GM23338 (cell line): ENCODE measurements around the gene ARL6IP4. TPM values are rescaled to one million over a fixed set of nuclear protein-coding genes. Genes with fewer than 3 reads are reported as not detected.

Experiments used
- ATAC-seq: fragments of 200-7000 bp; cut with Tn5 transposase; 3 replicates; pipeline ENCODE4 v1.9.1; 2020
- DNase-seq: peaks from one replicate; pipeline ENCODE4 v3.0.0-alpha.2; 2015; ENCODE audit warnings: low spot score
- H2AFZ ChIP-seq: fragments of 200-600 bp; sonication (generic); 2 replicates; pipeline ENCODE4 v1.8.0; 2016; ENCODE audit warnings: antibody characterized with exemption, mild to moderate bottlenecking, moderate library complexity
- H3F3A ChIP-seq: fragments of 200-600 bp; sonication (generic); replicated peaks from 2 replicates; pipeline ENCODE4 v1.8.0; 2017; ENCODE audit warnings: antibody characterized with exemption, mixed run types, low read depth
- H3K27ac ChIP-seq: fragments of 200-600 bp; sonication (generic); 2 replicates; pipeline ENCODE4 v1.6.1; 2016; ENCODE audit warnings: low read depth
- H3K27me3 ChIP-seq: fragments of 200-600 bp; sonication (generic); 2 replicates; pipeline ENCODE4 v1.8.0; 2016; ENCODE audit warnings: mild to moderate bottlenecking, mixed run types, moderate library complexity; ENCODE audit not compliant: insufficient read depth
- H3K36me3 ChIP-seq: fragments of 200-600 bp; sonication (generic); 2 replicates; pipeline ENCODE4 v1.8.0; 2016; ENCODE audit warnings: mild to moderate bottlenecking; ENCODE audit not compliant: insufficient read depth
- H3K4me1 ChIP-seq: fragments of 200-600 bp; sonication (generic); 2 replicates; pipeline ENCODE4 v1.8.0; 2016; ENCODE audit warnings: mild to moderate bottlenecking, moderate library complexity; ENCODE audit not compliant: insufficient read depth
- H3K4me2 ChIP-seq: fragments of 200-600 bp; sonication (generic); 2 replicates; pipeline ENCODE4 v1.7.1; 2017; ENCODE audit warnings: mixed run types
- H3K4me3 ChIP-seq: fragments of 200-600 bp; sonication (generic); 2 replicates; pipeline ENCODE4 v1.6.1; 2016; ENCODE audit warnings: mixed run types
- H3K79me2 ChIP-seq: fragments of 200-600 bp; sonication (generic); replicated peaks from 2 replicates; pipeline ENCODE4 v1.8.0; 2017; ENCODE audit warnings: mild to moderate bottlenecking; ENCODE audit not compliant: insufficient read depth
- H3K9me2 ChIP-seq: fragments of 200-600 bp; sonication (generic); 2 replicates; pipeline ENCODE4 v1.8.0; 2017; ENCODE audit not compliant: insufficient read depth
- H4K20me1 ChIP-seq: fragments of 200-600 bp; sonication (generic); replicated peaks from 2 replicates; pipeline ENCODE4 v1.8.0; 2017; ENCODE audit warnings: mild to moderate bottlenecking; ENCODE audit not compliant: insufficient read depth
- H3K27ac Mint-ChIP-seq: 2 replicates; pipeline ENCODE4 v1.8.0; 2020; ENCODE audit warnings: inconsistent platforms, mild to moderate bottlenecking, moderate library complexity, mixed read lengths
- H3K27me3 Mint-ChIP-seq: 3 replicates; pipeline ENCODE4 v1.8.0; 2022; ENCODE audit warnings: low read depth, mild to moderate bottlenecking, moderate library complexity, mixed read lengths, inconsistent platforms; ENCODE audit not compliant: insufficient read depth, poor library complexity
- H3K36me3 Mint-ChIP-seq: 3 replicates; pipeline ENCODE4 v1.8.0; 2021; ENCODE audit warnings: low read depth, mild to moderate bottlenecking, inconsistent platforms, moderate library complexity, mixed read lengths
- H3K4me1 Mint-ChIP-seq: 3 replicates; pipeline ENCODE4 v1.8.0; 2020; ENCODE audit warnings: mild to moderate bottlenecking, inconsistent platforms, mixed read lengths
- H3K4me3 Mint-ChIP-seq: 3 replicates; pipeline ENCODE4 v1.8.0; 2021; ENCODE audit warnings: moderate library complexity, mild to moderate bottlenecking, inconsistent platforms, mixed read lengths
- H3K9me3 Mint-ChIP-seq: 3 replicates; pipeline ENCODE4 v1.8.0; 2020; ENCODE audit warnings: moderate library complexity, mild to moderate bottlenecking, inconsistent platforms, mixed read lengths
- CREB1 ChIP-seq: fragments of 250-450 bp; sonication (Bioruptor Pico); IDR thresholded peaks from 2 replicates; pipeline ENCODE4 v1.5.0; 2020; ENCODE audit warnings: low read depth, mild to moderate bottlenecking, moderate library complexity
- EZH2 ChIP-seq: fragments of 200-600 bp; sonication (generic); IDR thresholded peaks from one replicate; pipeline ENCODE4 v1.8.0; 2017; ENCODE audit warnings: antibody characterized with exemption, mild to moderate bottlenecking, low read depth; ENCODE audit not compliant: unreplicated experiment
- EZH2phosphoT487 ChIP-seq: fragments of 200-600 bp; sonication (generic); IDR thresholded peaks from one replicate; pipeline ENCODE4 v1.8.1; 2018; ENCODE audit warnings: antibody characterized with exemption; ENCODE audit not compliant: unreplicated experiment
- JUNB ChIP-seq: IDR thresholded peaks from one replicate; pipeline ENCODE4 v1.6.1; 2016; ENCODE audit warnings: antibody characterized with exemption; ENCODE audit not compliant: unreplicated experiment
- NANOG ChIP-seq: IDR thresholded peaks from 2 replicates; pipeline ENCODE4 v1.6.1; 2016; ENCODE audit warnings: antibody characterized with exemption, borderline replicate concordance
- STAT1 ChIP-seq: IDR thresholded peaks from one replicate; pipeline ENCODE4 v1.6.1; 2016; ENCODE audit warnings: antibody characterized with exemption; ENCODE audit not compliant: unreplicated experiment
- ZNF114 ChIP-seq: fragments of 250-450 bp; sonication (Bioruptor Pico); IDR thresholded peaks from 2 replicates; pipeline ENCODE4 v1.5.0; 2020; ENCODE audit warnings: mild to moderate bottlenecking, moderate library complexity
- polyA plus RNA-seq: library from polyadenylated mRNA; unstranded; fragments of >200 nt; fragmentation: Nextera tagmentation; extraction: Ambion mirVana; gene quantifications from 2 replicates; pipeline ENCODE4 v1.2.1, GENCODE V29; 2016
- total RNA-seq: library from RNA; depleted of rRNA; stranded (reverse); fragments of >200 nt; shearing (Covaris generic); gene quantifications from 2 replicates; pipeline ENCODE4 v1.2.3, GENCODE V29; 2014
- TF ChIP-seq, protein P1 (sequence below): IDR thresholded peaks from one replicate; pipeline ENCODE4 v1.6.1; 2018; ENCODE audit warnings: antibody characterized with exemption; ENCODE audit not compliant: unreplicated experiment
- TF ChIP-seq, protein P2 (sequence below): fragments of 250-450 bp; sonication (Bioruptor Pico); IDR thresholded peaks from 2 replicates; pipeline ENCODE4 v1.5.0; 2020; ENCODE audit warnings: mild to moderate bottlenecking, moderate library complexity

The ARL6IP4 gene
- total and polyA plus RNA-seq, 2 experiments from 2014 or later = 85.5 to 169 TPM

GRCh38 chr12:122935318-122935717, 45.2 kb upstream of the ARL6IP4 start:
- no peak overlapping the region for H3K4me3 Mint-ChIP-seq
- Histone ChIP-seq H3F3A (no peaks in the 10 kb centered on the region), H3K4me3 (no peak overlapping the region), H3K79me2 (no peaks in the 10 kb centered on the region), H3K27me3 (no peaks in the 10 kb centered on the region), H3K9me2 (no peaks in the 10 kb centered on the region), H4K20me1 (no peaks in the 10 kb centered on the region), H3K4me1 (no peaks in the 10 kb centered on the region), H3K36me3 (no peaks in the 10 kb centered on the region), H3K4me2 (no peak overlapping the region), H3K27ac (no peak overlapping the region), H2AFZ (no peak overlapping the region)
- peaks cover 5% of the 10 kb centered on the region for H3K27me3 Mint-ChIP-seq
- no peaks in the 10 kb centered on the region for H3K4me1 Mint-ChIP-seq
- ATAC-seq (peak; percentile 76), DNase-seq (no peak)
- TF ChIP-seq CREB1 (CRISPR knock-in tag) (no peak), JUNB (no peak), NANOG (no peak)
- TF ChIP-seq, protein P1, sequence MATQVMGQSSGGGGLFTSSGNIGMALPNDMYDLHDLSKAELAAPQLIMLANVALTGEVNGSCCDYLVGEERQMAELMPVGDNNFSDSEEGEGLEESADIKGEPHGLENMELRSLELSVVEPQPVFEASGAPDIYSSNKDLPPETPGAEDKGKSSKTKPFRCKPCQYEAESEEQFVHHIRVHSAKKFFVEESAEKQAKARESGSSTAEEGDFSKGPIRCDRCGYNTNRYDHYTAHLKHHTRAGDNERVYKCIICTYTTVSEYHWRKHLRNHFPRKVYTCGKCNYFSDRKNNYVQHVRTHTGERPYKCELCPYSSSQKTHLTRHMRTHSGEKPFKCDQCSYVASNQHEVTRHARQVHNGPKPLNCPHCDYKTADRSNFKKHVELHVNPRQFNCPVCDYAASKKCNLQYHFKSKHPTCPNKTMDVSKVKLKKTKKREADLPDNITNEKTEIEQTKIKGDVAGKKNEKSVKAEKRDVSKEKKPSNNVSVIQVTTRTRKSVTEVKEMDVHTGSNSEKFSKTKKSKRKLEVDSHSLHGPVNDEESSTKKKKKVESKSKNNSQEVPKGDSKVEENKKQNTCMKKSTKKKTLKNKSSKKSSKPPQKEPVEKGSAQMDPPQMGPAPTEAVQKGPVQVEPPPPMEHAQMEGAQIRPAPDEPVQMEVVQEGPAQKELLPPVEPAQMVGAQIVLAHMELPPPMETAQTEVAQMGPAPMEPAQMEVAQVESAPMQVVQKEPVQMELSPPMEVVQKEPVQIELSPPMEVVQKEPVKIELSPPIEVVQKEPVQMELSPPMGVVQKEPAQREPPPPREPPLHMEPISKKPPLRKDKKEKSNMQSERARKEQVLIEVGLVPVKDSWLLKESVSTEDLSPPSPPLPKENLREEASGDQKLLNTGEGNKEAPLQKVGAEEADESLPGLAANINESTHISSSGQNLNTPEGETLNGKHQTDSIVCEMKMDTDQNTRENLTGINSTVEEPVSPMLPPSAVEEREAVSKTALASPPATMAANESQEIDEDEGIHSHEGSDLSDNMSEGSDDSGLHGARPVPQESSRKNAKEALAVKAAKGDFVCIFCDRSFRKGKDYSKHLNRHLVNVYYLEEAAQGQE = no peak
- H3K36me3 Mint-ChIP-seq = no peaks in the 10 kb centered on the region
- H3K9me3 Mint-ChIP-seq = no peaks in the 10 kb centered on the region
- no peak overlapping the region for H3K27ac Mint-ChIP-seq

DNA sequence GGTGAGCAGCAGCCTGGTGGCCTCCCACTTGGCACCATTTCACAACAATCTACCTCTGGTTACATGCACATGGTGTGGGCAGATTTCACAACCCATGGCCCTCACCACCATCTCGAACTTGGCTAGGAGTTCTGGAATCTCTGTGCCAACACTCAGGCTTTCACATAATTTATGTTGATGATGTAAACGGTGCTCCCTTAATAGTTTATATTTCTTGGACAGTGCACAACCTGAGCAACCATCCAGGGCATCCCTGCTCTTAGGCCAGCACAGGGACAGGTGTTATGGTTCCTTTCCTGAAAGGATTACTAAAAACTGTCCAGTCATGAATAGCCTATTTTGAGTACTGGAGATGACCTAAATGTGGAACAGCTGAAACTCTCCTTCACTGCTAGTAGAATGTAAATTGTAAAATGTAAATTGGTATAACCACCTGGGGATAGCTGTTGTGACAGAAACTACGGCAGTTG, 42.8 kb upstream of the ARL6IP4 start:
- no peaks in the 10 kb centered on the region for H3K79me2 ChIP-seq
- no peaks in the 10 kb centered on the region for H3K36me3 ChIP-seq
- peaks cover 9% of the 10 kb centered on the region for H3K27me3 Mint-ChIP-seq
- no peak overlapping the region for H3K27ac ChIP-seq
- H3F3A ChIP-seq = no peaks in the 10 kb centered on the region
- H4K20me1 ChIP-seq = no peaks in the 10 kb centered on the region
- no peak for DNase-seq
- H3K9me2 ChIP-seq = no peaks in the 10 kb centered on the region
- H3K4me3 Mint-ChIP-seq = no peak overlapping the region
- no peaks in the 10 kb centered on the region for H3K4me1 Mint-ChIP-seq
- H3K4me2 ChIP-seq = no peak overlapping the region
- no peaks in the 10 kb centered on the region for H3K27me3 ChIP-seq
- no peak for ATAC-seq
- H3K4me3 ChIP-seq = no peak overlapping the region
- no peaks in the 10 kb centered on the region for H3K9me3 Mint-ChIP-seq
- H3K36me3 Mint-ChIP-seq = no peaks in the 10 kb centered on the region
- no peaks in the 10 kb centered on the region for H3K4me1 ChIP-seq
- no peak overlapping the region for H3K27ac Mint-ChIP-seq
- H2AFZ ChIP-seq = no peak overlapping the region
- TF ChIP-seq ZNF114 (CRISPR knock-in tag) (no peak), JUNB (no peak), NANOG (no peak), EZH2 (no peak), EZH2phosphoT487 (no peak), STAT1 (no peak)
- TF ChIP-seq, protein P2, sequence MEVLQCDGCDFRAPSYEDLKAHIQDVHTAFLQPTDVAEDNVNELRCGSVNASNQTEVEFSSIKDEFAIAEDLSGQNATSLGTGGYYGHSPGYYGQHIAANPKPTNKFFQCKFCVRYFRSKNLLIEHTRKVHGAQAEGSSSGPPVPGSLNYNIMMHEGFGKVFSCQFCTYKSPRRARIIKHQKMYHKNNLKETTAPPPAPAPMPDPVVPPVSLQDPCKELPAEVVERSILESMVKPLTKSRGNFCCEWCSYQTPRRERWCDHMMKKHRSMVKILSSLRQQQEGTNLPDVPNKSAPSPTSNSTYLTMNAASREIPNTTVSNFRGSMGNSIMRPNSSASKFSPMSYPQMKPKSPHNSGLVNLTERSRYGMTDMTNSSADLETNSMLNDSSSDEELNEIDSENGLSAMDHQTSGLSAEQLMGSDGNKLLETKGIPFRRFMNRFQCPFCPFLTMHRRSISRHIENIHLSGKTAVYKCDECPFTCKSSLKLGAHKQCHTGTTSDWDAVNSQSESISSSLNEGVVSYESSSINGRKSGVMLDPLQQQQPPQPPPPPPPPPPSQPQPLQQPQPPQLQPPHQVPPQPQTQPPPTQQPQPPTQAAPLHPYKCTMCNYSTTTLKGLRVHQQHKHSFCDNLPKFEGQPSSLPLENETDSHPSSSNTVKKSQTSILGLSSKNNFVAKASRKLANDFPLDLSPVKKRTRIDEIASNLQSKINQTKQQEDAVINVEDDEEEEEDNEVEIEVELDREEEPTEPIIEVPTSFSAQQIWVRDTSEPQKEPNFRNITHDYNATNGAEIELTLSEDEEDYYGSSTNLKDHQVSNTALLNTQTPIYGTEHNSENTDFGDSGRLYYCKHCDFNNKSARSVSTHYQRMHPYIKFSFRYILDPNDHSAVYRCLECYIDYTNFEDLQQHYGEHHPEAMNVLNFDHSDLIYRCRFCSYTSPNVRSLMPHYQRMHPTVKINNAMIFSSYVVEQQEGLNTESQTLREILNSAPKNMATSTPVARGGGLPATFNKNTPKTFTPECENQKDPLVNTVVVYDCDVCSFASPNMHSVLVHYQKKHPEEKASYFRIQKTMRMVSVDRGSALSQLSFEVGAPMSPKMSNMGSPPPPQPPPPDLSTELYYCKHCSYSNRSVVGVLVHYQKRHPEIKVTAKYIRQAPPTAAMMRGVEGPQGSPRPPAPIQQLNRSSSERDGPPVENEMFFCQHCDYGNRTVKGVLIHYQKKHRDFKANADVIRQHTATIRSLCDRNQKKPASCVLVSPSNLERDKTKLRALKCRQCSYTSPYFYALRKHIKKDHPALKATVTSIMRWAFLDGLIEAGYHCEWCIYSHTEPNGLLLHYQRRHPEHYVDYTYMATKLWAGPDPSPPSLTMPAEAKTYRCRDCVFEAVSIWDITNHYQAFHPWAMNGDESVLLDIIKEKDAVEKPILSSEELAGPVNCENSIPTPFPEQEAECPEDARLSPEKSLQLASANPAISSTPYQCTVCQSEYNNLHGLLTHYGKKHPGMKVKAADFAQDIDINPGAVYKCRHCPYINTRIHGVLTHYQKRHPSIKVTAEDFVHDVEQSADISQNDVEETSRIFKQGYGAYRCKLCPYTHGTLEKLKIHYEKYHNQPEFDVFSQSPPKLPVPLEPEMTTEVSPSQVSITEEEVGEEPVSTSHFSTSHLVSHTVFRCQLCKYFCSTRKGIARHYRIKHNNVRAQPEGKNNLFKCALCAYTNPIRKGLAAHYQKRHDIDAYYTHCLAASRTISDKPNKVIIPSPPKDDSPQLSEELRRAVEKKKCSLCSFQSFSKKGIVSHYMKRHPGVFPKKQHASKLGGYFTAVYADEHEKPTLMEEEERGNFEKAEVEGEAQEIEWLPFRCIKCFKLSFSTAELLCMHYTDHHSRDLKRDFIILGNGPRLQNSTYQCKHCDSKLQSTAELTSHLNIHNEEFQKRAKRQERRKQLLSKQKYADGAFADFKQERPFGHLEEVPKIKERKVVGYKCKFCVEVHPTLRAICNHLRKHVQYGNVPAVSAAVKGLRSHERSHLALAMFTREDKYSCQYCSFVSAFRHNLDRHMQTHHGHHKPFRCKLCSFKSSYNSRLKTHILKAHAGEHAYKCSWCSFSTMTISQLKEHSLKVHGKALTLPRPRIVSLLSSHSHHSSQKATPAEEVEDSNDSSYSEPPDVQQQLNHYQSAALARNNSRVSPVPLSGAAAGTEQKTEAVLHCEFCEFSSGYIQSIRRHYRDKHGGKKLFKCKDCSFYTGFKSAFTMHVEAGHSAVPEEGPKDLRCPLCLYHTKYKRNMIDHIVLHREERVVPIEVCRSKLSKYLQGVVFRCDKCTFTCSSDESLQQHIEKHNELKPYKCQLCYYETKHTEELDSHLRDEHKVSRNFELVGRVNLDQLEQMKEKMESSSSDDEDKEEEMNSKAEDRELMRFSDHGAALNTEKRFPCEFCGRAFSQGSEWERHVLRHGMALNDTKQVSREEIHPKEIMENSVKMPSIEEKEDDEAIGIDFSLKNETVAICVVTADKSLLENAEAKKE (CRISPR knock-in tag) = no peak
- TF ChIP-seq, protein P1 = no peak
